ENCODE results near the gene MRPL24.

MRPL24 gene

DNA sequence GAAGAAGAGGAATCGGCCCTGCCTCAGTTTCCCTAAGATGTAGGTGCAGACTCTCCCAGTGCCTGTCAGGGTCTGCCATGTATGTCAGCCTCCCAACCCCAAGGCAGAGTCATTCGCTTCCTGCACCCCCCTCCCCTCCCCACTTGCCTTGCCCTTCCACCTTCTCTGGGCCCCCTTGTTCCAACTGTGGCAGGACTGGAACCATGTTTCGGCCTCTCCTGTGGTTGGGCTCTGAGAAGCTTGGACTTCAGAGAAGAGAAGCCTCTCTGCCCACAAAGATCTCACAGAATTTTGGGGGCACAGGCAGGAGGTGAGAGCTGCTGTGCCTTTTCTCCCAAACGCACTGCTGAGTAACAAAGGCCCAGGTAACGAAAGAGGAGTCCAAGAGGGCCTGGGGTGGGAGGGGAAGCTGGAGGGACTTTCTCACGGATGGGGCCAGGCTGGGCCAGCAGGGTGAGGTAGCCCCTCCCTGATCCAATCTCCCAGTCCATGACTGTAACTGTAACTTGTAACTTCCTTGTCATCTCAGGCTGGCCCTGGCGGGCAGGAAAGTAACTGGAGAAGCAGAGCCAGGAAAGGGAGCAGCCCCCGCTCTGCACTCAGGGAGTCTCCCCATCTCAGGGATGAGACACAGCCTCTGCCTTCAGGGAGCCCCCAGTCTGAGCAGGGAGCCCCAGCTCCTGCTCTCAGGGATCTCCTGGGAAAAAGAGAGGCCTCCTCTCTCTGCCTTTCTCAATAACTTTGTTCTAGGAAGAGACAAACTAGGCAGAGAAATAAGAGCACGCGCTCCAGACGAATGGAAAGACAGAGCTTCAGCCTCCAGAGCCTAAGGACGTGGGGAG is 46.8 kb downstream of the MRPL24 start:
- no peak overlapping the region for H3K4me2 ChIP-seq (ENCODE audit: low read length)

DNA sequence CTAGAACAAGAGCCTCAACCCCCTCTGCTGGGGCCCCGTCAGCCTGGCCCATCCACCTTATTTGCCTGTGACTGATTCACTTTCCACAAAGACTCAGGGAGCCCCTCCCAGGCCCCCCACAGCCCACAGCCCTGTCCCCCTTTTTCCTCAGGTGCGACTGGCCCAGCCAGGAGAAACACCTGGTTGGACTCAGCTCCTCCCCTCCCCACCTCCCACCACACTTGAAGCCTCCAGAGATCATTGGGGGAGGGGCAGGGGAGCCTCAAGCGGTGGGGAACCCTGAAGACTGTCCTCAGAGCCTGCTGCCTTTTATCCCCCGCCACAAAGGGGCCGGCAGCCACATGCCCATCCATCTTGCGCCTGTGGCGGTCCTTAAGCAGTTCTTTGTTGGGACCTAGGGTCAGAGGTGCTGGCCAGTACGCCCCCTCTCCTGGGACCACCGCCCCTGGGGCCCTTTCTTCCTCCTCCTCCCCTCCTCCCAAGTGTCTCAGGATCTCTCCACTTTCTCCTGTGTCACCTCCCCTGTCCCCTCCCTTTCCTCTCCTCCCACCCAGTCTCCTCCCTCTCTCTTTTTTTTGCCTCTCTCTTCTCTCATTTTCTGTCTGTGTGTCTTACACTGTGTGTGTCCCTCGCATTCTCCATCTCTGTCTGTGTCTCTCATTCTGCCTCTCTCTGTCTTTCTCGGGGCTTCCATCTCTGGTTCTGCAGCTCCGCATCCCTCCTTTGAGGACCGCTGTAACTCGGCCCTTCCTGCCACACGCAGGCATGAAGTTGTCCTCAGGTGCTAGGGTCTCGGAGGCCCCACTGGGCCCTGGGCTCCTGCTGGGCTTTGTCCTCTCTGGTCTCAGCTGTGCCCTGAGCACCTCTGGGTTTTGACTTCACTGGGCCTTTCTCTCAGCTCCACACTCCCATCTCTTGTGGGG is 47.7 kb downstream of the MRPL24 start:
- no peaks in the 10 kb centered on the region for H4K20me1 ChIP-seq (ENCODE audit: control insufficient read depth, insufficient read depth, low read depth, low read length)
- H3K4me2 ChIP-seq (ENCODE audit: low read length), result peak overlapping the region; percentile 34
- H3K79me2 ChIP-seq (ENCODE audit: control insufficient read depth, low read length), result no peaks in the 10 kb centered on the region
- peaks cover 22% of the 10 kb centered on the region for H3K4me1 ChIP-seq (ENCODE audit: control insufficient read depth, low read length)
- no peaks in the 10 kb centered on the region for H3K36me3 ChIP-seq (ENCODE audit: control insufficient read depth, low read length)
- no peak overlapping the region for H3K27ac ChIP-seq (ENCODE audit: low read depth, low read length)
- no peaks in the 10 kb centered on the region for H3F3A ChIP-seq (ENCODE audit: control insufficient read depth, insufficient read depth)
- peaks cover 55% of the 10 kb centered on the region for H3K27me3 ChIP-seq (ENCODE audit: control insufficient read depth, low read length)
- H3K4me3 ChIP-seq (ENCODE audit: low read length), result no peak overlapping the region
- H3K9me2 ChIP-seq (replicated peaks; ENCODE audit: control insufficient read depth, low read length), result no peaks in the 10 kb centered on the region
- TF ChIP-seq, protein P1, sequence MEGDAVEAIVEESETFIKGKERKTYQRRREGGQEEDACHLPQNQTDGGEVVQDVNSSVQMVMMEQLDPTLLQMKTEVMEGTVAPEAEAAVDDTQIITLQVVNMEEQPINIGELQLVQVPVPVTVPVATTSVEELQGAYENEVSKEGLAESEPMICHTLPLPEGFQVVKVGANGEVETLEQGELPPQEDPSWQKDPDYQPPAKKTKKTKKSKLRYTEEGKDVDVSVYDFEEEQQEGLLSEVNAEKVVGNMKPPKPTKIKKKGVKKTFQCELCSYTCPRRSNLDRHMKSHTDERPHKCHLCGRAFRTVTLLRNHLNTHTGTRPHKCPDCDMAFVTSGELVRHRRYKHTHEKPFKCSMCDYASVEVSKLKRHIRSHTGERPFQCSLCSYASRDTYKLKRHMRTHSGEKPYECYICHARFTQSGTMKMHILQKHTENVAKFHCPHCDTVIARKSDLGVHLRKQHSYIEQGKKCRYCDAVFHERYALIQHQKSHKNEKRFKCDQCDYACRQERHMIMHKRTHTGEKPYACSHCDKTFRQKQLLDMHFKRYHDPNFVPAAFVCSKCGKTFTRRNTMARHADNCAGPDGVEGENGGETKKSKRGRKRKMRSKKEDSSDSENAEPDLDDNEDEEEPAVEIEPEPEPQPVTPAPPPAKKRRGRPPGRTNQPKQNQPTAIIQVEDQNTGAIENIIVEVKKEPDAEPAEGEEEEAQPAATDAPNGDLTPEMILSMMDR (IDR thresholded peaks at IDR 0.05; ENCODE audit: low read depth, low read length, poor library complexity, severe bottlenecking), result no peak
- TF ChIP-seq EZH2phosphoT487 (IDR thresholded peaks at IDR 0.05; ENCODE audit: borderline replicate concordance, low read length), result no peak
- H3K9me3 ChIP-seq (ENCODE audit: control insufficient read depth, insufficient read depth, low read length), result no peaks in the 10 kb centered on the region

More for the DNA sequence above, 46.8 kb downstream of the MRPL24 start:
- TF ChIP-seq EZH2phosphoT487 (IDR thresholded peaks at IDR 0.05; ENCODE audit: borderline replicate concordance, low read length), result no peak
- TF ChIP-seq, protein P1 (IDR thresholded peaks at IDR 0.05; ENCODE audit: low read depth, low read length, poor library complexity, severe bottlenecking), result no peak
- peaks cover 58% of the 10 kb centered on the region for H3K27me3 ChIP-seq (ENCODE audit: control insufficient read depth, low read length)
- H3F3A ChIP-seq (ENCODE audit: control insufficient read depth, insufficient read depth), result no peaks in the 10 kb centered on the region
- H4K20me1 ChIP-seq (ENCODE audit: control insufficient read depth, insufficient read depth, low read depth, low read length), result no peaks in the 10 kb centered on the region
- H3K79me2 ChIP-seq (ENCODE audit: control insufficient read depth, low read length), result no peaks in the 10 kb centered on the region
- H3K4me3 ChIP-seq (ENCODE audit: low read length), result no peak overlapping the region
- H3K9me3 ChIP-seq (ENCODE audit: control insufficient read depth, insufficient read depth, low read length), result no peaks in the 10 kb centered on the region
- H3K9me2 ChIP-seq (replicated peaks; ENCODE audit: control insufficient read depth, low read length), result no peaks in the 10 kb centered on the region
- no peaks in the 10 kb centered on the region for H3K36me3 ChIP-seq (ENCODE audit: control insufficient read depth, low read length)
- H3K4me1 ChIP-seq (ENCODE audit: control insufficient read depth, low read length), result peaks cover 21% of the 10 kb centered on the region
- no peak overlapping the region for H3K27ac ChIP-seq (ENCODE audit: low read depth, low read length)

DNA sequence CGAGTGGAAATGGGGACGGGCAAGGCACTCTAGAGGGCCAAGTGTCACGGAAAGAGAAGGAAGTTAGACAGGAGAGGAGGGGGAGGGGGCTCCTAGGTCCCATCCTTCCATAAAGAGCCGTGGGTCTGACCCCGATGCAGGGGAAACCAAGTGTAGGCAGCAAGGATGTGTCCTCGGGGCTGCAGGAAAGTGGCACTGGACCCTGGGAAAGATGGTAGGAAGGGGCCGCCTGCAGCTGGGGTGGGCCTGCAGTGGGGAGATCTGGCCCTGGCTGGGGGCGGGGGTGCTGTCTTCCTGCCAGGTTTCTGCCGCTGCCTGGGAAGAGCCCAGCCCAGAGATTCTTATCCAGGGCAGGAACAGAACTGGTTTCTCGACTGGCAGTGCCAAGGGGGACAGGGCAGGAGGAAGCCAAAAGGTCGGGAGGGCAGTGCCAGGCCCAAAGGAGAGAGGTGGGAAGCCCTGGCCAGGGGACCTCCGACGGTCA is 48.4 kb downstream of the MRPL24 start:
- Histone ChIP-seq H3K27ac (ENCODE audit: low read depth, low read length) (no peak overlapping the region), H3K9me2 (replicated peaks; ENCODE audit: control insufficient read depth, low read length) (no peaks in the 10 kb centered on the region), H3K36me3 (ENCODE audit: control insufficient read depth, low read length) (no peaks in the 10 kb centered on the region), H3K79me2 (ENCODE audit: control insufficient read depth, low read length) (no peaks in the 10 kb centered on the region), H3F3A (ENCODE audit: control insufficient read depth, insufficient read depth) (no peaks in the 10 kb centered on the region), H3K4me1 (ENCODE audit: control insufficient read depth, low read length) (peaks cover 22% of the 10 kb centered on the region), H3K4me3 (ENCODE audit: low read length) (no peak overlapping the region), H3K27me3 (ENCODE audit: control insufficient read depth, low read length) (peaks cover 54% of the 10 kb centered on the region), H4K20me1 (ENCODE audit: control insufficient read depth, insufficient read depth, low read depth, low read length) (no peaks in the 10 kb centered on the region), H3K9me3 (ENCODE audit: control insufficient read depth, insufficient read depth, low read length) (no peaks in the 10 kb centered on the region), H3K4me2 (ENCODE audit: low read length) (peak overlapping the region; percentile 34; the same call in 1 of the 2 replicates)
- no peak for TF ChIP-seq EZH2phosphoT487 (IDR thresholded peaks at IDR 0.05; ENCODE audit: borderline replicate concordance, low read length)
